Gastroesophageal sphincter (tissue), 4 donors: ENCODE results near the gene STK16. TPM values are rescaled to one million over a fixed set of nuclear protein-coding genes. Genes with fewer than 3 reads are reported as not detected.

Source experiments
- ATAC-seq: fragments of 150-250 bp; one replicate; pipeline ENCODE4 v1.9.1; 2016; ENCODE audit warnings: mild to moderate bottlenecking, moderate library complexity
- H3K27ac ChIP-seq, 4 donors: fragments of 200-600 bp; sonication (generic) in 3 of 4; 1 replicate in 3 of 4; 2 replicates in 1 of 4; pipeline ENCODE4 v1.5.1; 2016 to 2019
- H3K27me3 ChIP-seq: fragments of 200-600 bp; sonication (generic); one replicate; pipeline ENCODE4 v1.5.1; 2019
- H3K36me3 ChIP-seq, 2 donors: fragments of 200-600 bp; sonication (generic); one replicate each; pipeline ENCODE4 v1.5.1; 2019; ENCODE audit warnings: control low read depth in 1 of 2
- H3K4me1 ChIP-seq, 3 donors: fragments of 200-600 bp; sonication (generic); 1 replicate in 2 of 3; 2 replicates in 1 of 3; pipeline ENCODE4 v1.5.1; 2016 to 2019; ENCODE audit warnings: control low read depth in 2 of 3
- H3K4me3 ChIP-seq, 2 donors: fragments of 200-600 bp; sonication (generic); one replicate each; pipeline ENCODE4 v1.5.1; 2019; ENCODE audit warnings: mild to moderate bottlenecking in 1 of 2, moderate library complexity in 1 of 2
- H3K9me3 ChIP-seq, 3 donors: fragments of 200-600 bp; sonication (generic); one replicate each; pipeline ENCODE4 v1.5.1; 2017 to 2019; ENCODE audit warnings: control low read depth in 2 of 3
- CTCF ChIP-seq, 4 experiments: fragments of 200-600 bp in 2 of 4; fragments of 450-650 bp in 2 of 4; sonication (generic) in 1 of 4; IDR thresholded peaks; one replicate each; pipeline ENCODE4 v1.5.1; 2017 to 2019; ENCODE audit warnings: antibody characterized with exemption in 4 of 4, mild to moderate bottlenecking in 2 of 4, moderate library complexity in 2 of 4
- EP300 ChIP-seq: sonication (generic); formaldehyde crosslinking; IDR thresholded peaks from one replicate; pipeline ENCODE4 v1.6.1; 2017; ENCODE audit warnings: antibody characterized with exemption, mild to moderate bottlenecking
- POLR2A ChIP-seq, 2 donors: fragments of 450-650 bp; IDR thresholded peaks; one replicate each; pipeline ENCODE4 v1.6.1; 2017; ENCODE audit warnings: antibody characterized with exemption in 2 of 2, mild to moderate bottlenecking in 2 of 2, moderate library complexity in 1 of 2
- POLR2AphosphoS5 ChIP-seq: sonication (generic); formaldehyde crosslinking; IDR thresholded peaks from one replicate; pipeline ENCODE4 v1.6.1; 2017; ENCODE audit warnings: antibody characterized with exemption
- WGBS, 2 donors: methylation state at CpG; one replicate each; pipeline ENCODE4 v1.1.5; 2018; ENCODE audit warnings: low coverage in 1 of 2; 5-methylcytosine and 5-hydroxymethylcytosine counted together
- total RNA-seq, 4 donors: library from RNA; depleted of rRNA; stranded (reverse); fragments of >200 nt; gene quantifications; one replicate each; pipeline ENCODE4 v1.1.0, GENCODE V29; 2016

The STK16 gene
- total RNA-seq, 4 donors from 2014 or later, result 10.2 to 14.0 (median 11.6) TPM

- no peaks in the 10 kb centered on the region for H3K4me1 ChIP-seq
- H3K9me3 ChIP-seq, result no peaks in the 10 kb centered on the region
- H3K27me3 ChIP-seq, result peaks cover 42% of the 10 kb centered on the region
- no peak overlapping the region for H3K27ac ChIP-seq
- H3K36me3 ChIP-seq, result no peaks in the 10 kb centered on the region
- no peak overlapping the region for H3K4me3 ChIP-seq
- ATAC-seq, result no peak
- WGBS, 2 donors, result 70% methylated on average over 5 of the region's 5 CpGs; no CpG with 5 or more reads in 1 of the 2 donors
- TF ChIP-seq EP300, result no peak
- TF ChIP-seq POLR2AphosphoS5, result no peak
- TF ChIP-seq POLR2A (IDR thresholded peaks at IDR 0.05), result no peak
- TF ChIP-seq CTCF (IDR thresholded peaks at IDR 0.05), result no peak
Measured at GRCh38 chr2:219261024-219261855, 16.0 kb downstream of the STK16 start.

- H3K4me3 ChIP-seq, result no peak overlapping the region
- H3K9me3 ChIP-seq, result no peaks in the 10 kb centered on the region
- no peak overlapping the region for H3K27ac ChIP-seq
- peaks cover 16% of the 10 kb centered on the region for H3K27me3 ChIP-seq
- TF ChIP-seq CTCF (IDR thresholded peaks at IDR 0.05), result no peak
- TF ChIP-seq POLR2A (IDR thresholded peaks at IDR 0.05), result no peak
- no peak for TF ChIP-seq EP300
- TF ChIP-seq POLR2AphosphoS5, result no peak
- no peaks in the 10 kb centered on the region for H3K36me3 ChIP-seq
- WGBS, 2 donors, result 14% methylated on average over 1 of the region's 5 CpGs; no CpG with 5 or more reads in 1 of the 2 donors
- no peaks in the 10 kb centered on the region for H3K4me1 ChIP-seq
- no peak for ATAC-seq
Measured at GRCh38 chr2:219266232-219266631, 21.0 kb downstream of the STK16 start.

- WGBS, 2 donors, result 80% methylated on average over 1 of the region's 1 CpG; no CpG with 5 or more reads in 1 of the 2 donors
- no peaks in the 10 kb centered on the region for H3K36me3 ChIP-seq
- H3K27me3 ChIP-seq, result peaks cover 12% of the 10 kb centered on the region
- no peak overlapping the region for H3K27ac ChIP-seq
- TF ChIP-seq POLR2AphosphoS5 (no peak), EP300 (no peak), POLR2A (IDR thresholded peaks at IDR 0.05) (no peak), CTCF (IDR thresholded peaks at IDR 0.05) (no peak)
- ATAC-seq, result no peak
- no peak overlapping the region for H3K4me3 ChIP-seq
- H3K9me3 ChIP-seq, result no peaks in the 10 kb centered on the region
- H3K4me1 ChIP-seq, result no peaks in the 10 kb centered on the region
Measured at GRCh38 chr2:219266886-219267285, 21.6 kb downstream of the STK16 start.

- no peaks in the 10 kb centered on the region for H3K27me3 ChIP-seq
- no peak for TF ChIP-seq EP300
- no peak for TF ChIP-seq CTCF (IDR thresholded peaks at IDR 0.05)
- no peak for TF ChIP-seq POLR2A (IDR thresholded peaks at IDR 0.05)
- TF ChIP-seq POLR2AphosphoS5, result no peak
- ATAC-seq, result no peak
- H3K27ac ChIP-seq, result no peak overlapping the region
- no peaks in the 10 kb centered on the region for H3K36me3 ChIP-seq
- H3K4me3 ChIP-seq, result no peak overlapping the region
- no peaks in the 10 kb centered on the region for H3K9me3 ChIP-seq
- WGBS, 2 donors, result 75% methylated on average over 2 of the region's 2 CpGs; no CpG with 5 or more reads in 1 of the 2 donors
- no peaks in the 10 kb centered on the region for H3K4me1 ChIP-seq
Measured at GRCh38 chr2:219268294-219268693, 23.0 kb downstream of the STK16 start.
